Vagina (tissue), 2 donors: ENCODE results near the gene BSN.

Experiments
- POLR2A ChIP-seq, 2 donors: fragments of 450-650 bp; IDR thresholded peaks; one replicate each; pipeline ENCODE4 v1.6.1; 2017; ENCODE audit warnings: antibody characterized with exemption in 2 of 2, mild to moderate bottlenecking in 2 of 2, moderate library complexity in 2 of 2
- TF ChIP-seq, protein P1 (sequence below), 3 experiments: fragments of 450-650 bp in 2 of 3; fragments of 200-600 bp in 1 of 3; sonication (generic) in 1 of 3; IDR thresholded peaks; one replicate each; pipeline ENCODE4 v1.5.1; 2017 to 2019; ENCODE audit warnings: antibody characterized with exemption in 3 of 3, mild to moderate bottlenecking in 2 of 3, moderate library complexity in 2 of 3

DNA sequence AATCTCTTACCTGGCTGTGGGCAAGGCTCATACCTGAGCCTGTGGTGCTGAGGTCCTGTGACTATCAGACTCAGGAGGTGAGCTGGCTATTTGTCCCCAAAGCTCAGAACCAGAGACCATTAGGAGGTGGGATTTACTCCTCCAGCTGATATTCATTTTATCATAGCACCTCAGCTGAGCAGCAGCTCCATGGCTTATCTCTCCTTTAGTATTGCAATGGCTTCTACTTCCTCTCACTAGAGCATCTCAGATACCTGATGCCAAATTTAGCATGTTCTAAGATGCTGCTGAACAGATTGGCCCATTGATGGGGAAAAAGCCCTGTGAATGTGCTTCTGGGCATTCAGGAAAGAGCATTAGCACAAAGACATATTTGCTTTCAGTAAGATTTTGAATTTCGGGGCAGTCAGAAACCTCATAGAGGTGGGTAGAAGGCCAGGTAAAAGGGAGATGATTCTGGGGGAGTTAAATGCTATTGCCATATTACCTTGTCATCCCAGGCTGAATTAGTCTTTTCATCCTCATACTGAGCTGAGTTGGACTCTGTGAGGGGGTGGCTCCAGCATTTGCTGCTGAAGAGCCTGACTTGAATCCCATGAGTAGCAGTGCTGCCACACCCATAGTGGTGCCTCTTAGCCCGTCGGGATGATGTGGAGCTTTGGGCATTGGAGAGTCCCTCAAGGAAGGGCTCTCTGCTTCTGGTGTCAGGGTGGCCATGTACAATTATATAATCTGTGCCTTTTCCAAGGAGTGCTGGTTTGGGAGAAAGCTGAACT lies 2.4 kb downstream of the BSN start:
- TF ChIP-seq POLR2A (IDR thresholded peaks at IDR 0.05) = no peak
- TF ChIP-seq, protein P1, sequence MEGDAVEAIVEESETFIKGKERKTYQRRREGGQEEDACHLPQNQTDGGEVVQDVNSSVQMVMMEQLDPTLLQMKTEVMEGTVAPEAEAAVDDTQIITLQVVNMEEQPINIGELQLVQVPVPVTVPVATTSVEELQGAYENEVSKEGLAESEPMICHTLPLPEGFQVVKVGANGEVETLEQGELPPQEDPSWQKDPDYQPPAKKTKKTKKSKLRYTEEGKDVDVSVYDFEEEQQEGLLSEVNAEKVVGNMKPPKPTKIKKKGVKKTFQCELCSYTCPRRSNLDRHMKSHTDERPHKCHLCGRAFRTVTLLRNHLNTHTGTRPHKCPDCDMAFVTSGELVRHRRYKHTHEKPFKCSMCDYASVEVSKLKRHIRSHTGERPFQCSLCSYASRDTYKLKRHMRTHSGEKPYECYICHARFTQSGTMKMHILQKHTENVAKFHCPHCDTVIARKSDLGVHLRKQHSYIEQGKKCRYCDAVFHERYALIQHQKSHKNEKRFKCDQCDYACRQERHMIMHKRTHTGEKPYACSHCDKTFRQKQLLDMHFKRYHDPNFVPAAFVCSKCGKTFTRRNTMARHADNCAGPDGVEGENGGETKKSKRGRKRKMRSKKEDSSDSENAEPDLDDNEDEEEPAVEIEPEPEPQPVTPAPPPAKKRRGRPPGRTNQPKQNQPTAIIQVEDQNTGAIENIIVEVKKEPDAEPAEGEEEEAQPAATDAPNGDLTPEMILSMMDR (IDR thresholded peaks at IDR 0.05) = no peak
